DMS79 (cell line): Measurements from ENCODE around the gene APEH.
"Not testable (repeated sequence)": the region's sequence is repeated elsewhere in the genome, so short reads cannot be mapped to it uniquely, and the experiment has no call there.

Experiments
- DNase-seq: peaks from one replicate; lab custom pipeline; 2025; lab: John Stamatoyannopoulos, UW

APEH gene

GRCh38 chr3:49690856-49691255 is 16.7 kb downstream of the APEH start:
- DNase-seq: not testable (repeated sequence)

- DNase-seq: not testable (repeated sequence)
Measured at GRCh38 chr3:49691481-49691880, 17.3 kb downstream of the APEH start.

- not testable (repeated sequence) for DNase-seq
Measured at GRCh38 chr3:49694409-49695070, 20.4 kb downstream of the APEH start.

- not testable (repeated sequence) for DNase-seq
Measured at GRCh38 chr3:49695350-49696015, 21.3 kb downstream of the APEH start.

GRCh38 chr3:49699281-49699979 is 25.3 kb downstream of the APEH start:
- DNase-seq: no peak

- DNase-seq: no peak
Measured at GRCh38 chr3:49700014-49700413, 25.9 kb downstream of the APEH start.

GRCh38 chr3:49700453-49701128 is 26.4 kb downstream of the APEH start:
- no peak for DNase-seq

GRCh38 chr3:49701388-49702077 is 27.4 kb downstream of the APEH start:
- DNase-seq: no peak

GRCh38 chr3:49702672-49703071 is 28.5 kb downstream of the APEH start:
- no peak for DNase-seq

- DNase-seq: no peak
Measured at GRCh38 chr3:49703443-49703927, 29.3 kb downstream of the APEH start.

GRCh38 chr3:49703956-49704355 is 29.8 kb downstream of the APEH start:
- no peak for DNase-seq

- no peak for DNase-seq
Measured at GRCh38 chr3:49704629-49705028, 30.5 kb downstream of the APEH start.

GRCh38 chr3:49705390-49705960 is 31.3 kb downstream of the APEH start:
- no peak for DNase-seq

- no peak for DNase-seq
Measured at GRCh38 chr3:49706456-49707112, 32.4 kb downstream of the APEH start.

- no peak for DNase-seq
Measured at GRCh38 chr3:49707113-49707480, 32.9 kb downstream of the APEH start.

- DNase-seq: no peak
Measured at GRCh38 chr3:49709852-49710251, 35.7 kb downstream of the APEH start.

- no peak for DNase-seq
Measured at GRCh38 chr3:49711489-49711888, 37.3 kb downstream of the APEH start.

GRCh38 chr3:49712166-49712565 is 38.0 kb downstream of the APEH start:
- no peak for DNase-seq

- no peak for DNase-seq
Measured at GRCh38 chr3:49712631-49713317, 38.6 kb downstream of the APEH start.

- DNase-seq: no peak
Measured at GRCh38 chr3:49713336-49714105, 39.4 kb downstream of the APEH start.
